Cardiac muscle cell (in vitro differentiated cells and primary cell): ENCODE measurements around the gene CERS4. TPM values are rescaled to one million over a fixed set of nuclear protein-coding genes. Genes with fewer than 3 reads are reported as not detected.
"Not testable (repeated sequence)": the region's sequence is repeated elsewhere in the genome, so short reads cannot be mapped to it uniquely, and the experiment has no call there.

Source experiments
- DNase-seq, 2 donors: peaks; one replicate each; pipeline versions ENCODE4 v3.0.0 to v3.0.0-alpha.2; 2010 to 2017; ENCODE audit warnings: low read depth in 1 of 2, low spot score in 1 of 2
- H3K27ac ChIP-seq: fragments of 200-600 bp; sonication (generic); 2 replicates; pipeline ENCODE4 v1.5.1; 2016
- H3K27me3 ChIP-seq: fragments of 200-600 bp; sonication (generic); 2 replicates; pipeline ENCODE4 v1.6.0; 2016; ENCODE audit warnings: control low read depth
- H3K36me3 ChIP-seq: fragments of 200-600 bp; sonication (generic); 2 replicates; pipeline ENCODE4 v1.5.1; 2016; ENCODE audit warnings: control low read depth
- H3K4me1 ChIP-seq: fragments of 200-600 bp; sonication (generic); 2 replicates; pipeline ENCODE4 v1.8.1; 2017; ENCODE audit warnings: low read depth, mild to moderate bottlenecking, mixed run types
- H3K4me3 ChIP-seq: fragments of 200-600 bp; sonication (generic); 2 replicates; pipeline ENCODE4 v1.5.1; 2016; ENCODE audit warnings: mild to moderate bottlenecking
- H3K9me3 ChIP-seq: fragments of 200-600 bp; sonication (generic); 2 replicates; pipeline ENCODE4 v1.5.1; 2017; ENCODE audit warnings: low read depth, mild to moderate bottlenecking, control low read depth
- CTCF ChIP-seq: IDR thresholded peaks from 2 replicates; pipeline ENCODE4 v1.5.1; 2012; ENCODE audit warnings: low read depth, mild to moderate bottlenecking, low read length
- polyA plus RNA-seq: library from polyadenylated mRNA; unstranded; fragments of >200 nt; fragmentation: Nextera tagmentation; extraction: Ambion mirVana; gene quantifications from 2 replicates; pipeline ENCODE4 v1.2.1, GENCODE V29; 2016
- total RNA-seq: library from RNA; depleted of rRNA; stranded (reverse); fragments of >200 nt; gene quantifications from 2 replicates; pipeline ENCODE4 v1.2.3, GENCODE V29; 2016

CERS4 gene
- total and polyA plus RNA-seq, 2 experiments from 2014 or later, result 56.7 to 82.7 TPM

GRCh38 chr19:8261347-8261746, 52.2 kb downstream of the CERS4 start:
- Histone ChIP-seq H3K4me3 (no peak overlapping the region), H3K9me3 (no peaks in the 10 kb centered on the region), H3K36me3 (peaks cover 18% of the 10 kb centered on the region), H3K4me1 (no peaks in the 10 kb centered on the region), H3K27ac (no peak overlapping the region), H3K27me3 (no peaks in the 10 kb centered on the region)
- TF ChIP-seq CTCF, result no peak
- DNase-seq, result no peak

GRCh38 chr19:8261881-8262280, 52.7 kb downstream of the CERS4 start:
- Histone ChIP-seq H3K27me3 (no peaks in the 10 kb centered on the region), H3K4me1 (no peaks in the 10 kb centered on the region), H3K27ac (no peak overlapping the region), H3K36me3 (peaks cover 17% of the 10 kb centered on the region), H3K4me3 (no peak overlapping the region), H3K9me3 (no peaks in the 10 kb centered on the region)
- no peak for TF ChIP-seq CTCF
- DNase-seq, result no peak

- TF ChIP-seq CTCF, result no peak
- no peaks in the 10 kb centered on the region for H3K27me3 ChIP-seq
- H3K4me3 ChIP-seq, result no peak overlapping the region
- no peaks in the 10 kb centered on the region for H3K4me1 ChIP-seq
- peaks cover 11% of the 10 kb centered on the region for H3K36me3 ChIP-seq
- no peak for DNase-seq
- H3K27ac ChIP-seq, result no peak overlapping the region
- H3K9me3 ChIP-seq, result no peaks in the 10 kb centered on the region
Measured at GRCh38 chr19:8262431-8262830, 53.3 kb downstream of the CERS4 start.

- H3K9me3 ChIP-seq, H3K4me3 ChIP-seq, H3K27ac ChIP-seq, H3K4me1 ChIP-seq, H3K27me3 ChIP-seq, DNase-seq, H3K36me3 ChIP-seq: not testable (repeated sequence)
Measured at GRCh38 chr19:8264248-8264647, 55.1 kb downstream of the CERS4 start.

- no peaks in the 10 kb centered on the region for H3K4me1 ChIP-seq
- H3K27ac ChIP-seq, result no peak overlapping the region
- no peak for DNase-seq
- H3K4me3 ChIP-seq, result no peak overlapping the region
- no peaks in the 10 kb centered on the region for H3K9me3 ChIP-seq
- no peak for TF ChIP-seq CTCF
- H3K27me3 ChIP-seq, result no peaks in the 10 kb centered on the region
- H3K36me3 ChIP-seq, result peaks cover 4% of the 10 kb centered on the region
Measured at GRCh38 chr19:8265872-8266271, 56.7 kb downstream of the CERS4 start.

GRCh38 chr19:8269724-8270123, 60.6 kb downstream of the CERS4 start:
- H3K27ac ChIP-seq, result no peak overlapping the region
- no peaks in the 10 kb centered on the region for H3K4me1 ChIP-seq
- no peak overlapping the region for H3K4me3 ChIP-seq
- TF ChIP-seq CTCF, result no peak
- no peaks in the 10 kb centered on the region for H3K9me3 ChIP-seq
- H3K27me3 ChIP-seq, result no peaks in the 10 kb centered on the region
- no peak for DNase-seq
- no peaks in the 10 kb centered on the region for H3K36me3 ChIP-seq

DNA sequence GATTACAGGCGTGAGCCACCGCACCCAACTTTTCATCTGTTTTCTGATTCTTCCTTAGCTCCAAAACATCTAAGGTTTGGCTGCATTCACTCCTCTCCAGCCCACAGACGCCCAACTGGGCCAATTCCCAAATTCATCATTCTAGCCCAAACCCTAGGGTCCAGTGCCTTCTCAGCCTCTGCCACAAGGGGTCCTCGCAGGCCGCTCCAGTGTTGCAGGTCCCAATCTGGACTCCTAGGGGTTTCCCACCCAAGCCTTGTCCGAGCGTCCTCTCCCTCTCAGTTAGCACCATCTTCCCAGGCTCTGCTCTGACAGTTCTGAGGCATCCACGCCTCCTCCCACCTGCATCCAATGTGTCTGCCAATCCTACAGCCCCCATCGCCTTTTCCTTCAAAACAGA, 67.3 kb downstream of the CERS4 start:
- not testable (repeated sequence) for DNase-seq, H3K9me3 ChIP-seq, H3K4me1 ChIP-seq, H3K36me3 ChIP-seq, H3K27ac ChIP-seq, H3K4me3 ChIP-seq, H3K27me3 ChIP-seq

DNA sequence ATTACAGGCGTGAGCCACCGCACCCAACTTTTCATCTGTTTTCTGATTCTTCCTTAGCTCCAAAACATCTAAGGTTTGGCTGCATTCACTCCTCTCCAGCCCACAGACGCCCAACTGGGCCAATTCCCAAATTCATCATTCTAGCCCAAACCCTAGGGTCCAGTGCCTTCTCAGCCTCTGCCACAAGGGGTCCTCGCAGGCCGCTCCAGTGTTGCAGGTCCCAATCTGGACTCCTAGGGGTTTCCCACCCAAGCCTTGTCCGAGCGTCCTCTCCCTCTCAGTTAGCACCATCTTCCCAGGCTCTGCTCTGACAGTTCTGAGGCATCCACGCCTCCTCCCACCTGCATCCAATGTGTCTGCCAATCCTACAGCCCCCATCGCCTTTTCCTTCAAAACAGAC, 82.2 kb downstream of the CERS4 start:
- DNase-seq, H3K36me3 ChIP-seq: not testable (repeated sequence)

More for the DNA sequence above, 82.2 kb downstream of the CERS4 start:
- H3K4me3 ChIP-seq, H3K27me3 ChIP-seq, H3K4me1 ChIP-seq, H3K27ac ChIP-seq, H3K9me3 ChIP-seq: not testable (repeated sequence)
